GM21423 (cell line): ENCODE results near the gene LAMTOR1.
"Not testable (repeated sequence)": the region's sequence is repeated elsewhere in the genome, so short reads cannot be mapped to it uniquely, and the experiment has no call there.

ENCODE experiments used
- ATAC-seq: cut with Tn5 transposase; IDR thresholded peaks from one replicate; pipeline ENCODE4 v1.9.1; 2021; ENCODE audit warnings: mild to moderate bottlenecking, moderate library complexity; ENCODE audit not compliant: unreplicated experiment

The LAMTOR1 gene

DNA sequence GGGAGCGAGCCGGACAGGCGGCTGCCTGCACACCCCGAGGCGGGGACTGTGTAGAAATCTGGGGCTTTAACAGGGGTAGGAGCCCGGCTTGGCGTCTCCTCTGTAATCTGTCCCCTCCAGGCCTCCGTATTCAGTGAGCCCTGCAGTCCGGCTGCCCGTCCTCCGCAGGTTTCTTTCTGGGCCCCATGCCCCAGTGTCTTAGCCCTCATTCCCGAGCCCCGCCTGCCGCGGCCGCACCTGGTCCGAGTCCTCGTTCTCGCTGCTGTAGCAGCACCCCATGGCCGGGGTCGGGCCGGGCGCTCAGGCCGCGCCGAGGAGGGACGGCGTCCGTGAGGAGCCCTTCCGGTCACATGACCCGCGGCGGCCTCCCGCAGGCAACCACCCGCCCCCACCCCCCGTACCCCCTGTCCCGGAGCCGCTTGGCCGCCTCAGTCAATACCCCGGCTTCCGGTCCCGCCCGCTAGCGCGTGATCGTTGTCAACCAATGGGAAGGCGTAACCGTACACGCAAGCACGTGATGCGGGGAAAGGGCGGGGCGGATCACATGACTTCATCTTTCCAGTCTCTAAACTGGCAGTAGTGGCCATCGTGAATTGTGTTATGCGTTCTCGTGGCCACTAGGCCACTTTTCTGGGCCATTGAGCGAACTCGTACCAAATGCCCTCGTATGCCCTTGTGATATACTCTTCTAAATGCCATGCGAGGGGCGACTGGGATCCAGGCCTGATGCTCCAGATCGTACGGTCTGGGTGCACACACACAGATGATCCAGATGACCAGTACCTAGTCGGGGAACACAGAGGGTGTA, at the start of gene LAMTOR1:
LAMTOR1 (minus strand) TSS at position 352 of the 808 bp plus-strand sequence; CDS start at position 279, 73 bp downstream.
- ATAC-seq, result peak; percentile 88

DNA sequence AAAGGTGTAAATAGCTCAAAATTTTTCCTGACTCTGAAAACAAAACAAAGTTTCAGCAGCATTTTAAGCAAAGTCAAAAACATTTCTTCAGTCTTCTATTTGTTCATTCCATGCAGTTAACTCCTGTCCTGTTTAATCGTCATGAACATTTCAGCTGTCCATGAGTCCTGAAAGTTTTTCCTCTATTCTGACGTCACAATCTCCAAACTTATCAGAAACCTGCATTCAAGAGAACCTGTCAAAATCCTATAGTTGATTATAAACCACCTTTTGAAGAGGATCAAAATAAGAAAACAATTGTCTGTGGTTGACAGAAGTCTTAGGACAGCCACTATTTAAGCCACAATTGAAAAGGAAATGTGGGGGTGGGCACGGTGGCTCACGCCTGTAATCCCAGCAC, 47.8 kb upstream of the LAMTOR1 start:
- ATAC-seq, result no peak

DNA sequence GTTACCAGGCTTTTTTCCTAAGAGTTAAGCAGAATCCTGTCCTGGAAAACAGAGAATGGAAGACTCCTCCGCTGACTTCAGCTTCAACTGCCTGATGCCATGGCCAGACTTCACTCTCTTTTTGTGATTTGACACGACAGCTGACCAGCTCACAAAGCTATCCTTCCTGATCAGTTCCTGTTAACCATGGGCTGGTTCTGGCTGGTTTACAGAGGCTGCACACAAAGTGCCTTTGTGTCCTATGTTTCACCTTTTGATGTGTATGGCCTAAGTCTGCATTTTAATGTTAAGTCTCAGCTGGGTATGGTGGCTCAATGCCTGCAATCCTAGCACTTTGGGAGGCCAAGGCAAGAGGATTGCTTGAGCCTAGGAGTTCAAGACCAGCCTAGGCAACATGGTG, 43.5 kb upstream of the LAMTOR1 start:
- no peak for ATAC-seq

DNA sequence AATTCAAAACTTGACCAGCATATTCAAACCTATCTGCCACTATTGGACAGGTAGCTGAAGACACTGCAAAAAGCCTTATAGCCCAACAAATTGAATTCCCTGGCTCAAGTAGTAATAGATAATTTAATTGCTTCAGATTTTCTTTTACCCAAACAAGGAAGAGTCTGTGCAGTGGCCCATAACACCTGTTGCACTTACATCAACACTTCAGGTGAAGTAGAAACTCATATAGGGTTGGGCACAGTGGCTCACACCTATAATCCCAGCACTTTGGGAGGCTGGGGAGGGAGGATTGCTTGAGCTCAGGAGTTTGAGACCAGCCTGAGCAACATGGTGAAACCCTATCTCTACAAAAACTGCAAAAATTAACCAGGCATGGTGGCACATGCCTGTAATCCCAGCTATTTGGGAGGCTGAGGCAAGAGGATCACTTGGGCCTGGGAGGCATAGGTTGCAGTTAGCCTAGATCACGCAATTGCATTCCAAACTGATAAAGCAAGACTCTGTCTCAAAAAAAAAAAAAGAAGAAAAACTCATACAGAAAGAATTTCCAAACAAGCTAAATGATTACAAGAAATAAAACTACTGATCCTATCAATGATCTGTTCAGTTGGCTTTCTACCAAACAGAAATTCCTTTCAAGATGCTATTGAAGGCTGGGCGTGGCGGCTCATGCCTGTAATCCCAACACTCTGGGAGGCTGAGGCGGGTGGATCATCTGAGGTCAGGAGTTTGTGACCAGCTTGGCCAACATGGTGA, 41.9 kb upstream of the LAMTOR1 start:
- ATAC-seq, result no peak

DNA sequence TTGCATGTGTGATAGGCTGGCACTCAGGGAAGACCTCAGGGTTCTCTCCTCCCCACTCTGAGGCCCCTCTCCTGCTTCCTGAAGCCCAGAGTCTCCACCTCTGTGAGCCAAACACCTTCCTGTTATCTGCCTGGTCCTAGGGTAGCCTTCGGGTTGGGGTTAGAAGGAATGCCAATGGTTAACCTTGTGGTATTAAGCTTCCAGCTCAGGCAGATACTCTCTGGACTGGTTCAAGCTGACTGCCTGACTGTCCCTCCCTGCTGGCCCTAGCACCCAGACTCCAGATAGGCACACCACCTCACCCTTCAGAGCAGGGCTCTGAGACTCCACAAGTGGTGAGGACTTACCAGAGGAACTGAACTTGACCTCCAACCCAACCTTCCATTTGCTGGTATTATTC, 39.4 kb upstream of the LAMTOR1 start:
- ATAC-seq, result not testable (repeated sequence)

DNA sequence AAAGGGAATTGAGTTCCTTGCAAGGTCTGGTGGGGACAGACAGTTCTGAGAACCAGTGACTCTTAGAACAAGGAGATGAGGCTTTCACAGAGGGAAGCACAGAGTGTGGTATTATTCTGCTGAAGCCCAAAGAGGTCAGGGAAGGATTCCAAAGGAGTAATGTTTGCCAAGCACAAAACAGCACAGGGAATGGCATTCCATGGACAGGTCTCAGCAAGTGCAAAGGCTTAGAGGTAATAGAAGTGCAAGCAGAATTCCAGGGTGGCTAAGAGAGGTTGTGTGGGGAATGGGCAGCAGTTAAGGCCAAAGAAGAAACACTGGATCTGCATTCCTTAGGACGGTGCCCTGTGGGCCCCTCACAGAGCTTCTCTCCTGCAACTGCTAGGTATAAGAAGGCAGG, 39.0 kb upstream of the LAMTOR1 start:
- not testable (repeated sequence) for ATAC-seq

DNA sequence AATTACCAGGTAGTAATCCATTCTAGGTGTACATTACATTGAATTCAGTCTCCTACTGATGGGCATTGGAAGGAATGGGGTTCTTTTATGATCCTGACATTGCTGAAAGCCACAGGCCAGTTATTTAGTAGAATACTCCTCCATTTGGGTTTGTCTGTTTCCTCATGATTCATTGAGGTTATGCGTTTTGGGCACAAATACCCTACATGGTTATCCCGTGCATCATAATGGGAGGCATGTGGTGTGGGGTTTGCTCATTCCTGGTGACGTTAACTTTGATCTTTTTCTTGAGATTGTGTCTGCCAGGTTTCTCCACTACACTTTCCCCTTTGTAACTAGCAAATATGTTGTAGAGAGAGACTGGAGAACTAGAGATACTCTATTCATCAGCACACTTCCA, 38.0 kb upstream of the LAMTOR1 start:
- ATAC-seq, result no peak

DNA sequence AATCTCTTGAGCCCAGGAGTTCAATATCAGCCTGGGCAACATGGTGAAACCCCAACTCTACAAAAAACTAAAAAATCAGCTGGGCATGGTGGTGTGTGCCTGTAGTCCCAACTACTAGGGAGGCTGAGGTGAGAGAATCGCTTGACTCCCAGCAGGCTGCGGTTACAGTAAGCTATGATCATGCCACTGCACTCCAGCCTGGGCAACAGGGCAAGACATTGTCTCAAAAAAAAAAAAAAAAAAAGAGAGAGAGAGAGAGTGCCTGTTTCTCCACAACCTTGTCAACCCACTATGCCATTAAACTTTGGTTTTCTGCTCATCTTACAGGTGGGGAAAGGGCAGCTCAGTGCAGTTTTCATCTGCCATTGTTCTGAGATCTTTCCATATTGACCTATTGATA, 37.6 kb upstream of the LAMTOR1 start:
- ATAC-seq, result no peak

DNA sequence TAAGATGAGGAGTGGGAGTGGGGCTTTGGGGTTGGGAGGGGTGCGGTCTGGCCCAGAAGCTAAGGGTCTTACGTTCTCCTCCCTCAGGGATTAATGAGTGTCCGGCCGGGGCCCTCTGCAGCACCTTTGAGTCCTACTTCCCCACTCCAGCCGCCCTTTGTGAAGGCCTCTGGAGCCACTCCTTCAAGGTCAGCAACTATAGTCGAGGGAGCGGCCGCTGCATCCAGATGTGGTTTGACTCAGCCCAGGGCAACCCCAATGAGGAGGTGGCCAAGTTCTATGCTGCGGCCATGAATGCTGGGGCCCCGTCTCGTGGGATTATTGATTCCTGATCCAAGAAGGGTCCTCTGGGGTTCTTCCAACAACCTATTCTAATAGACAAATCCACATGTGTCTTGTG, 36.4 kb upstream of the LAMTOR1 start:
- ATAC-seq, result no peak

DNA sequence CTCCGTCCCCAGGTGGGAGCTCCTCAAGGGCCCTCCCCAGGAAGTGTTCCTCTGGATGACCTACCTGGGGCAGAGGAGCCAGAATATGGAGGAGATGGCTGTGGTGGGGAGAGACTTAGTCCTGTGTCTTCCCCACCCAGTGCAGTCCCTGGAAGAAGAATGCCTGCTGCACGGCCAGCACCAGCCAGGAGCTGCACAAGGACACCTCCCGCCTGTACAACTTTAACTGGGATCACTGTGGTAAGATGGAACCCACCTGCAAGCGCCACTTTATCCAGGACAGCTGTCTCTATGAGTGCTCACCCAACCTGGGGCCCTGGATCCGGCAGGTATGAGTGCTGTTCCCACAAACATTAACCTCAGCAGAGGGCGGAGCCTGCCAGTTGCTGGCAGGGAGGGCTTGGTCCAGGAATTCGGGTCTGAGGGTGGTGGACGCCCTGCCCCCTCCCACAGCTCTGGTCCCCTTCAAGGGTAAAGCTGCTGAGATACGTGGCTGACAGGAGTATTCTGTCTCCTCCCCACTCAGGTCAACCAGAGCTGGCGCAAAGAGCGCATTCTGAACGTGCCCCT, 35.8 kb upstream of the LAMTOR1 start:
- no peak for ATAC-seq

DNA sequence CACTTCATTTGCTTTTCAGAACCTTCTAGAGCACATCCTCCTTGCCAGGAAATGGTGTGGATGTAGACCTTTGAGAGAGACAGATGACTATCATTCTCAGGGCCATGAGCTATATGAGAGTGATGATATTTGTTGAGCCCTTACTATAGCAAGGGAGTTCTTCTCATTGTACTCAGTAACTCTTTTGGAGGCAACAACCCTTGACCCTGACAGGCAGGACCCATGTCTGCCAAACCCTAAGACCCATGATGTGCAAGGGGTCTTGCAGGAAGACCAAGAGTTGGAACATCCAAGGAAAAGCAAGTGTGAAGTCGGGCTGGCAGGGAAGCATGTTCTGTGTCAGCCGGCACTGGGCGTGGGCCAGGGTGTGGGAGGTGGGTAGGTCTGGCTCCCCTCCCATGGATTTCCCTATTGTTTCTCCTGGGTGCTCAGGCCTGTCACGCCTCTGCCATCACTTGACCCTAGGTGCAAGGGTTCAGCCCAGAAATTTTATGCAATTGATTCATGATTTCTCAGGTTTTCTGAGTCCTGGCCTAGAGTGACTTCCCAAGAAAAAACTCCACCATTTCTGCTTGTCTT, 33.7 kb upstream of the LAMTOR1 start:
- no peak for ATAC-seq

DNA sequence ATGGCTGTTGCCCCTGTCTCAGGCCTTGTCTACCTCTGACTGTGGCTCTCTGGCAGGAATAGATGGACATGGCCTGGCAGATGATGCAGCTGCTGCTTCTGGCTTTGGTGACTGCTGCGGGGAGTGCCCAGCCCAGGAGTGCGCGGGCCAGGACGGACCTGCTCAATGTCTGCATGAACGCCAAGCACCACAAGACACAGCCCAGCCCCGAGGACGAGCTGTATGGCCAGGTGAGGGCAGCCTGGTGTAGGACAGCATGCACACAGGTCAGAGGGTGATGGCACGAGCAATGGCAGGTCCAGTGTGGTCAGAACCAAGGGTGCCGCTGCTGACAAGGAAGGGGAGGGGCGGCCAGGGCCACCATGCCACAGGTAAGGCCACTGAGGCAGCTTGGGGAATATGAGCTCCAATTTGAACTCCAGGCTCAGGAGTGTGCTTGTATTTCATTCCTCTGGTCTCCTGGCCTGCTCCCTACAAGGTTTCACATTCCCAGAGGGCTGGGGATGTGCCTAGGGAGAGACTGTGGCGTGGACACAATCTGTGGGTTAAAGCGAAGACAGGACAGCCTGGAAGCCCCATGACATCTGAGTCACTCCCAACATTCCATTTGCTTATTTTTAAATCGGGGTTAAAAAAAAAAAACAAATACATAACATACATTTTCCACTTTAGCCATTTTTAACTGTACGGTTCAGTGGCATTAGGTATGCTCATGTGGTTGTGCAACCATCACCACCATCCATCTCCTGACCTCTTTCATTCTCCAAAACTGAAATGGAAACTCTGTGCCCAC, 33.0 kb upstream of the LAMTOR1 start:
- no peak for ATAC-seq

DNA sequence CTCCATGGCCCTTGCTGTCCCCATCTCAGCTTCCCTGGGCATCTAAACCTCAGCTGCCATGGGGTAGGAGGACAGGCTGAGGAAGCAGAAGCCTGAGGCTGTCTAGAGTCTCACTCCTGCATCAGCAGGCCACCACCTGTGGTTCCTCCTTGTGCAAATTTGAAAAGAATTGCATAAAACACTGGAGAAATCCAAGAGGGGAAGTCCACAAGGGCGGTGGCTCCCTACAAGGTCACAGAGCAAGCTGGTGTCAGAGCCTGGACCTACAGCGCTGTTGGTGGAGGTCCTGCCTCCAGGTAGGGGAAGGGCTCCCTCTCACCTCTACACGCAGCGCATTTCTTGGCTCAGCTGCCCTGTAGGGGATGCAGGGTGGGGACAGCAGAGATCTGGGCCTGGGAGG, 32.4 kb upstream of the LAMTOR1 start, which contains the start of gene FOLR3:
FOLR3 (plus strand) TSS at position 253 of the 400 bp plus-strand sequence. CDS start 228 bp downstream, outside the sequence.
- not testable (repeated sequence) for ATAC-seq

DNA sequence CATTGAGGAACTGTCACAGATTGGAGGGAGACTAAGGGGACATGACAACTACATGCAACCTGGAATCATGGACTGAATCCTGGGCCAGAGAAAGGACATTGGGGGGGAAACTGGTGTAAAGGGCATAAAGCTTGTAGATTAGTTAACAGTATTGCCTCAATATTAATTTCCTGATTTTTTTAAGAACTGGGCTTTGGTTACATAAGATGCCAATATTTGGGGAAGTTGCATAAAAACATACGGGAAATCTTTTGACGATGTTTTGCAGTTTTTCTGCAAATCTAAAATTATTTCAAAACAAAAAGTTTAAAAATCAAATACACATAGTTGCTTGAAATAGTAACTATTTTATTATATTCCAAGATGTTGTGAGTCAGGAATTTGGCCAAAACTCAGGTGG, 29.5 kb upstream of the LAMTOR1 start:
- ATAC-seq, result no peak

DNA sequence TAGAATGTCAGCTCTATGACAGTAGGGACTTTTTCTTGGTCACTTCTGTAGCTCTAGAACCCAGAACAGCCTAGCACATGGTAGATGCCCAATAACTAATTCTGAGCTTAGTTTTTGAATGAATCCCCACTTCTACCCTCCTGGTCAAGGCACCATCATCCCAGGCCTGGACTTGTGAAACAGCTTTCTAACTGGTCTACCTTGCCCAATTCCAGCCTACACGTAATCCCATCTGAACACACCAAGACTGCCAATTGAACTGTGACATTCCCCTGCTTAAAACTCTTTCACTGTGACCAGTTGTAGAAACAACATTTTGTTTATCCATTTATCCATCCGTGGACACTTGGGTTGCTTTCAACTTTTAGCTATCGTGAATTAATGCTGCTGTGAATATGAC, 26.3 kb upstream of the LAMTOR1 start:
- no peak for ATAC-seq

DNA sequence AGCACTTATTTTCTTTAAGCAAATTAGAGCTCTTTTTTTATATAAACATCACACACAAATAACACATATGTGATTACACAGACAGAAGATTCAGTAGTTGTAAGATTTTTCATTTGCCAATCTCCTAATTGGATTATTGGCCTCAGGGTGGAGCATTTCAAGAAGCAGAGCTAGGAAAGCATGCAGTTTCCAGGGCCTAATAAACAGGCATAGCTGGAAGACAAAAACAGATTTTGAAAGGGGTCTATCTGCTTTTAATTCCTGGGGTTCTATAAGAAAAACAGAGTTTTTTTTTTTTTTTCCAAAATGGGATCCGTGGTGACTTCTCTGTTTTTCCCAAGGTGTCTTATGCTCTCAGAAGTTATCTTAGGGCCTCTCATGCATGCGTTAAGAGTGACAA, 24.8 kb upstream of the LAMTOR1 start:
- ATAC-seq, result no peak

DNA sequence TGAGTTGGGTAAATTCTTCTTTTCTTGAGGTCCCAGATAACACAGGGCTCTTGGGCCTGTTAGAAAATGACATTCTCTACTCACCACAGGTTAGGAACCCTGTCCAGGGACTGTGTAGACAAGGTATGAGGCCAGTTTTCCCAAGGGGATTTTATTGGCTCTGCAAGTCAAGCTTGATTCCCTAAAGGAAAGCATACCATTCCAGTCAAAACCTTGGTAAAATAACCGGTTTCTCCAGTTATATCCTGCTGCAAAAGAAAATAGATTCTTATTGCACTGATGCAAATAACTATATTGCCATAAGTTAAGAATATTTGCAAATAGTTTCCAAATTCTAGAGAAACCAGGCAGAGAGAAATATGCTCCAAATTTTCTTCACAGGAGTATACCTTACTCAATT, 22.9 kb upstream of the LAMTOR1 start:
- ATAC-seq, result no peak

DNA sequence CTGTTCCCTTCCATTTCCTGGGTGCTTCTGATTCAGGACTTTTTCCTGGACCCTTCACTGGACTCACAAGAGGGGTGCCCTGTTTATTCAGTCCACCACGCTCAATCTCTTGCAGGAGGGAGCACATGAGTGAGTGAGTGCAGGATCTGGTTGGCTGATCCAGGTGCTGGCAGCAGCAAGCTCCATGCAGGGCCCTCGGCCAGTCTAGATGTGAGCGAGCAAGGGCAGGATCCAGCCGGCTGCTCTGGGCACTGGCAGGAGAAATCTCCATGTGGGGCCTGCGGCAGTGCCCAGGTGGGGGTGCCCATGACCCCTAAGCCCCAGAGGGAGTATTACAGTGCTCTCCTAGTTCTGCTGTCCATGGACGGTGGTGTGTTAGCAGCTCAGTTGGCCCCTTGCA, 20.9 kb upstream of the LAMTOR1 start:
- ATAC-seq, result no peak

DNA sequence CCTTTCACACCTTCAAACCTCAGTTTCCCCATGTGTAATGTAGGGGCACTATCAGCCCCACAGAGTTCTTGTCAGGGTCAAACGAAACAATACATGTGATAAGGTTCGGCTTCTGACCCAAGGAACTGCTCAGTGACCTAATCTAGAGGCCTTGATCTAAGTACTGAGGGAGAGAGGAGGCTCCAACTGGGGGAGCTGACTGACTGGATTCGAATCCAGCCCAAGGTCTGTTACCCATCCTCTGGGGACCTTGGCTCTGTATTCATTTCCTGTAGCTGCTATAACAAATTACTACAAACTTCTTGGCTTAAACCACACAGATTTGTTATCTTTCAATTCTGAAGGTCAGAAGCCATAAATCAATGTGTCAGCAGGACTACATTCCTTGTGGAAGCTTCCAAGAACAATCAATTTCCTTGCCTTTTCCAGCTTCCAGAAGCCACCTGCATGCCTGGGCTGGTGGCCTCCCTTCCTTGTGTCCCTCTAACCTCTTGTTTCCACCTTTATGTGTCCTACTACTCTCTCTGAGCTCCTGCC, 20.1 kb upstream of the LAMTOR1 start:
- ATAC-seq, result no peak

DNA sequence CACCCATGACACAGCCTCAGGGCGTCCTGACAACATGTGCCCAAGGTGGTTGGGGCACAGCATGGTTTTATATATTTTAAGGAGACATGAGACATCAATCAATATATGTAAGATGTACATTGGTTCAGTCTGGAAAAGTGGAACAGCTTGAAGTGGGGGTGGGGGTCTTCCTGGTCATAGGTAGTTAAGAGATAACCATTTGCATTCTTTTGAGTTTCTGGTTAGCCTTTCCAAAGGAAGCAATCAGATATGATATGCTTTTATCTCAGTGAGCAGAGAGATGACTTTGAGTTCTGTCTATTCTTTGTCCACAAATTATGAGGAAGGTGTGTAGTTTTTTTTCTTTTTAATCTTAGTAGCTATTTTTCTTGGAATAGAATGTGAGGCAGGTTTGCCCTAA, 19.5 kb upstream of the LAMTOR1 start:
- ATAC-seq, result no peak
